ENCODE results near the gene MCC. TPM values are rescaled to one million over a fixed set of nuclear protein-coding genes. Genes with fewer than 3 reads are reported as not detected.

Gene MCC
- polyA plus RNA-seq, 1 donor (not counting 4 experiments of a cell fraction or from before 2014, with no cell fraction given), result 24.6 TPM

GRCh38 chr5:113527746-113528145, 39.5 kb upstream of the MCC start:
- no peaks in the 10 kb centered on the region for H3K27me3 ChIP-seq (ENCODE audit: control insufficient read depth, extremely low read depth, insufficient read depth, low read length)
- no peak overlapping the region for H2AFZ ChIP-seq (ENCODE audit: control insufficient read depth, low read length)
- peaks cover 0 to 4% of the 10 kb centered on the region in 2 experiments for H3K36me3 ChIP-seq (ENCODE audit: control insufficient read depth in 2 of 2, extremely low read depth in 1 of 2, insufficient read depth in 2 of 2, low read length in 2 of 2)
- H3K27ac ChIP-seq (ENCODE audit: control insufficient read depth, insufficient read depth, low read length), result no peak overlapping the region
- dilution Hi-C loops (cut with MboI; ENCODE audit: extremely low pct_ligation_motif_present, low sequenced_read_pairs), result no loop called here
- no peak overlapping the region for H3K4me3 ChIP-seq (ENCODE audit: control insufficient read depth in 2 of 3, extremely low read depth in 1 of 3, insufficient read depth in 2 of 3, low read depth in 1 of 3, low read length in 3 of 3)
- DNase-seq (ENCODE audit: low read depth, low spot score) (no peak), FAIRE-seq (no peak)
- H3K79me2 ChIP-seq (ENCODE audit: control insufficient read depth, insufficient read depth, low read length), result peaks cover 7% of the 10 kb centered on the region
- no peaks in the 10 kb centered on the region for H4K20me1 ChIP-seq (ENCODE audit: control insufficient read depth, extremely low read depth, insufficient read depth, low read length)
- no peak overlapping the region for H3K9ac ChIP-seq (ENCODE audit: control insufficient read depth, extremely low read depth, insufficient read depth, low read length)
- peaks cover 5% of the 10 kb centered on the region for H3K9me3 ChIP-seq (ENCODE audit: control insufficient read depth, low read depth, low read length)
- H3K4me1 ChIP-seq (ENCODE audit: control insufficient read depth, extremely low read depth, insufficient read depth, low read length), result no peaks in the 10 kb centered on the region
- no peak overlapping the region for H3K4me2 ChIP-seq (ENCODE audit: control insufficient read depth, extremely low read depth, insufficient read depth, low read depth, low read length)
- TF ChIP-seq EZH2 (IDR thresholded peaks at IDR 0.05; ENCODE audit: low read length) (no peak), CTCF (optimal IDR thresholded peaks at IDR 0.05 in 1 of 3, IDR thresholded peaks at IDR 0.05 in 1 of 3, conservative IDR thresholded peaks at IDR 0.05 in 1 of 3; ENCODE audit: extremely low read depth in 1 of 3, insufficient read depth in 2 of 3, low read length in 3 of 3) (no peak)
- no peaks in the 10 kb centered on the region for H3K9me1 ChIP-seq (ENCODE audit: control insufficient read depth, extremely low read depth, insufficient read depth, low read length)

GRCh38 chr5:113526421-113526820, 38.2 kb upstream of the MCC start:
- no peak for FAIRE-seq
- dilution Hi-C loops (cut with MboI; ENCODE audit: extremely low pct_ligation_motif_present, low sequenced_read_pairs), result no loop called here

More at GRCh38 chr5:113526421-113526820, 38.2 kb upstream of the MCC start:
- Histone ChIP-seq H3K27ac (ENCODE audit: control insufficient read depth, insufficient read depth, low read length) (no peak overlapping the region), H3K4me2 (ENCODE audit: control insufficient read depth, extremely low read depth, insufficient read depth, low read depth, low read length) (no peak overlapping the region), H4K20me1 (ENCODE audit: control insufficient read depth, extremely low read depth, insufficient read depth, low read length) (no peaks in the 10 kb centered on the region), H3K36me3 (ENCODE audit: control insufficient read depth in 2 of 2, extremely low read depth in 1 of 2, insufficient read depth in 2 of 2, low read length in 2 of 2) (peaks cover 0 to 4% of the 10 kb centered on the region in 2 experiments), H3K27me3 (ENCODE audit: control insufficient read depth, extremely low read depth, insufficient read depth, low read length) (no peaks in the 10 kb centered on the region), H3K9ac (ENCODE audit: control insufficient read depth, extremely low read depth, insufficient read depth, low read length) (no peak overlapping the region), H3K9me1 (ENCODE audit: control insufficient read depth, extremely low read depth, insufficient read depth, low read length) (no peaks in the 10 kb centered on the region), H3K79me2 (ENCODE audit: control insufficient read depth, insufficient read depth, low read length) (peaks cover 10% of the 10 kb centered on the region), H3K4me1 (ENCODE audit: control insufficient read depth, extremely low read depth, insufficient read depth, low read length) (no peaks in the 10 kb centered on the region), H3K9me3 (ENCODE audit: control insufficient read depth, low read depth, low read length) (peaks cover 5% of the 10 kb centered on the region), H3K4me3 (ENCODE audit: control insufficient read depth in 2 of 3, extremely low read depth in 1 of 3, insufficient read depth in 2 of 3, low read depth in 1 of 3, low read length in 3 of 3) (no peak overlapping the region), H2AFZ (ENCODE audit: control insufficient read depth, low read length) (no peak overlapping the region)
- no peak for TF ChIP-seq EZH2 (IDR thresholded peaks at IDR 0.05; ENCODE audit: low read length)
- no peak for TF ChIP-seq CTCF (optimal IDR thresholded peaks at IDR 0.05 in 1 of 3, IDR thresholded peaks at IDR 0.05 in 1 of 3, conservative IDR thresholded peaks at IDR 0.05 in 1 of 3; ENCODE audit: extremely low read depth in 1 of 3, insufficient read depth in 2 of 3, low read length in 3 of 3)
- no peak for DNase-seq (ENCODE audit: low read depth, low spot score)
